GM18907 (cell line): Measurements from ENCODE around the gene CNTNAP5.

ENCODE experiments used
- ATAC-seq: cut with Tn5 transposase; IDR thresholded peaks from one replicate; pipeline ENCODE4 v1.9.1; 2021; ENCODE audit warnings: mild to moderate bottlenecking, moderate library complexity; ENCODE audit not compliant: unreplicated experiment

CNTNAP5 gene

GRCh38 chr2:124664363-124664762 lies 639.3 kb downstream of the CNTNAP5 start:
- ATAC-seq: no peak

- no peak for ATAC-seq
Observed at GRCh38 chr2:124666976-124667375, 641.9 kb downstream of the CNTNAP5 start.

- ATAC-seq: no peak
Observed at GRCh38 chr2:124668161-124668560, 643.1 kb downstream of the CNTNAP5 start.

GRCh38 chr2:124670187-124670586 lies 645.1 kb downstream of the CNTNAP5 start:
- ATAC-seq: no peak

GRCh38 chr2:124678043-124678442 lies 653.0 kb downstream of the CNTNAP5 start:
- no peak for ATAC-seq

- no peak for ATAC-seq
Observed at GRCh38 chr2:124683536-124684428, 658.7 kb downstream of the CNTNAP5 start.

GRCh38 chr2:124689348-124689747 lies 664.3 kb downstream of the CNTNAP5 start:
- no peak for ATAC-seq

- no peak for ATAC-seq
Observed at GRCh38 chr2:124692216-124692615, 667.1 kb downstream of the CNTNAP5 start.

- ATAC-seq: no peak
Observed at GRCh38 chr2:124692707-124693106, 667.6 kb downstream of the CNTNAP5 start.

- no peak for ATAC-seq
Observed at GRCh38 chr2:124693156-124693555, 668.1 kb downstream of the CNTNAP5 start.

GRCh38 chr2:124698979-124699565 lies 674.0 kb downstream of the CNTNAP5 start:
- no peak for ATAC-seq

GRCh38 chr2:124702777-124703176 lies 677.7 kb downstream of the CNTNAP5 start:
- ATAC-seq: no peak

- no peak for ATAC-seq
Observed at GRCh38 chr2:124704071-124704925, 679.2 kb downstream of the CNTNAP5 start.

GRCh38 chr2:124708661-124709060 lies 683.6 kb downstream of the CNTNAP5 start:
- no peak for ATAC-seq

GRCh38 chr2:124713969-124714368 lies 688.9 kb downstream of the CNTNAP5 start:
- ATAC-seq: no peak

- no peak for ATAC-seq
Observed at GRCh38 chr2:124725187-124725586, 700.1 kb downstream of the CNTNAP5 start.

- ATAC-seq: no peak
Observed at GRCh38 chr2:124740636-124741035, 715.5 kb downstream of the CNTNAP5 start.

- ATAC-seq: no peak
Observed at GRCh38 chr2:124753842-124754241, 728.8 kb downstream of the CNTNAP5 start.

- no peak for ATAC-seq
Observed at GRCh38 chr2:124755386-124755785, 730.3 kb downstream of the CNTNAP5 start.

GRCh38 chr2:124756048-124756447 lies 731.0 kb downstream of the CNTNAP5 start:
- ATAC-seq: no peak

GRCh38 chr2:124762388-124762787 lies 737.3 kb downstream of the CNTNAP5 start:
- no peak for ATAC-seq
